HepG2 (cell line): Measurements from ENCODE around the gene C12orf43. TPM values are rescaled to one million over a fixed set of nuclear protein-coding genes. Genes with fewer than 3 reads are reported as not detected.
A peak's percentile ranks its signal among the peaks of the same experiment; 100 is the strongest.

Experiments used
- HDAC6 ChIP-seq: fragments of 200-600 bp; sonication (generic); IDR thresholded peaks from 2 replicates; pipeline ENCODE4 v1.7.0; 2017; ENCODE audit warnings: mild to moderate bottlenecking, antibody characterized with exemption, low read length, low read depth
- HOXA7 ChIP-seq: sonication (generic); formaldehyde crosslinking; IDR thresholded peaks from 2 replicates; pipeline ENCODE4 v1.8.1; 2022; ENCODE audit warnings: mild to moderate bottlenecking, missing genetic modification reagents, moderate library complexity
- MAFK ChIP-seq, 2 experiments: IDR thresholded peaks in 1 of 2; conservative IDR thresholded peaks in 1 of 2; 2 replicates each; pipeline ENCODE4 v1.6.1; 2011; ENCODE audit warnings: improper control_type of control experiment in 2 of 2, low read length in 2 of 2
- NFKB2 ChIP-seq: sonication (generic); formaldehyde crosslinking; IDR thresholded peaks from 2 replicates; pipeline ENCODE4 v1.4.0; 2020; ENCODE audit warnings: missing genetic modification reagents, borderline replicate concordance
- SPEN ChIP-seq: sonication (generic); formaldehyde crosslinking; IDR thresholded peaks from 2 replicates; pipeline ENCODE4 v1.5.1; 2020; ENCODE audit warnings: low read depth, mild to moderate bottlenecking, missing genetic modification reagents
- ZBTB14 ChIP-seq: sonication (generic); formaldehyde crosslinking; IDR thresholded peaks from 2 replicates; pipeline ENCODE4 v1.4.0; 2020; ENCODE audit warnings: missing genetic modification reagents
- ZMAT5 ChIP-seq: sonication (generic); formaldehyde crosslinking; IDR thresholded peaks from 2 replicates; pipeline ENCODE4 v1.5.0; 2020; ENCODE audit warnings: mild to moderate bottlenecking, low read depth, missing genetic modification reagents, borderline replicate concordance
- ZNF124 ChIP-seq: sonication (generic); formaldehyde crosslinking; IDR thresholded peaks from 2 replicates; pipeline ENCODE4 v1.4.0; 2020; ENCODE audit warnings: missing genetic modification reagents
- ZNF280B ChIP-seq: sonication (generic); formaldehyde crosslinking; IDR thresholded peaks from 2 replicates; pipeline ENCODE4 v1.5.0; 2020; ENCODE audit warnings: missing genetic modification reagents, mild to moderate bottlenecking, borderline replicate concordance
- polyA plus RNA-seq, 8 experiments: library from polyadenylated mRNA; depleted of rRNA in 3 of 8; stranded (reverse) in 7 of 8; unstranded in 1 of 8; fragments of >200 nt; fragmentation: Illumina TruSeq in 4 of 8; extraction: Trizol in 4 of 8; gene quantifications; 2 replicates each; pipeline versions ENCODE4 v1.2.1 to v1.2.3, GENCODE V29; 2011 to 2016; ENCODE audit warnings: low read depth in 4 of 8, missing spikeins in 1 of 8, mixed read lengths in 1 of 8; ENCODE audit not compliant: insufficient read depth in 1 of 8
- total RNA-seq, 5 experiments: library from RNA; depleted of rRNA; stranded (reverse); fragments of >200 nt; fragmentation: Illumina TruSeq; extraction: Trizol; gene quantifications; 2 replicates each; pipeline ENCODE4 v1.2.3, GENCODE V29; 2016; ENCODE audit warnings: low read depth in 1 of 5

The C12orf43 gene
- total and polyA plus RNA-seq, 2 of the 13 experiments (the other 11 are each of a cell fraction or from before 2014, with no cell fraction given) = 7.9 to 11.1 TPM

- TF ChIP-seq ZNF280B (CRISPR knock-in tag) (no peak), ZNF124 (no peak), NFKB2 (CRISPR knock-in tag) (no peak), MAFK (conservative IDR thresholded peaks at IDR 0.05 in 1 of 2, IDR thresholded peaks at IDR 0.05 in 1 of 2; ENCODE audit: low read length in 2 of 2) (no peak), ZBTB14 (no peak), ZMAT5 (CRISPR knock-in tag) (no peak), HOXA7 (CRISPR knock-in tag) (no peak), SPEN (CRISPR knock-in tag) (peak; percentile 92), HDAC6 (no peak)
Measured at GRCh38 chr12:120978296-120979219, 37.7 kb downstream of the C12orf43 start, which contains the start of gene HNF1A (continued).
